ENCODE results near the gene LRRC8E. TPM values are rescaled to one million over a fixed set of nuclear protein-coding genes. Genes with fewer than 3 reads are reported as not detected.
"Not testable (repeated sequence)": the region's sequence is repeated elsewhere in the genome, so short reads cannot be mapped to it uniquely, and the experiment has no call there.

The LRRC8E gene
- total RNA-seq, 1 experiment from 2014 or later, result not detected

GRCh38 chr19:7928741-7929701 lies 40.7 kb downstream of the LRRC8E start:
- Histone ChIP-seq H3K36me3 (ENCODE audit: insufficient read depth, low read length) (no peaks in the 10 kb centered on the region), H2AFZ (ENCODE audit: low read length) (no peak overlapping the region), H3K27me3 (ENCODE audit: low read length) (no peaks in the 10 kb centered on the region), H3K27ac (ENCODE audit: low read length) (no peak overlapping the region), H3K4me1 (ENCODE audit: low read length) (peaks cover 12% of the 10 kb centered on the region), H3K4me2 (ENCODE audit: low read depth, low read length, poor library complexity, severe bottlenecking) (no peak overlapping the region), H3K9me2 (replicated peaks; ENCODE audit: insufficient read depth, low read length) (no peaks in the 10 kb centered on the region), H3K9me3 (ENCODE audit: low read length) (no peaks in the 10 kb centered on the region), H3K9ac (ENCODE audit: low read length) (no peak overlapping the region), H3K79me2 (ENCODE audit: low read length) (no peaks in the 10 kb centered on the region), H4K20me1 (ENCODE audit: insufficient read depth, low read depth, low read length) (peaks cover 15% of the 10 kb centered on the region; the same call in 1 of the 2 replicates), H3K4me3 (ENCODE audit: low read length) (no peak overlapping the region)
- peak; percentile 83 for DNase-seq

GRCh38 chr19:7930030-7930429 lies 41.7 kb downstream of the LRRC8E start:
- H3K36me3 ChIP-seq (ENCODE audit: insufficient read depth, low read length); H3K9me2 ChIP-seq (replicated peaks; ENCODE audit: insufficient read depth, low read length); H4K20me1 ChIP-seq (ENCODE audit: insufficient read depth, low read depth, low read length); H3K79me2 ChIP-seq (ENCODE audit: low read length); H3K27me3 ChIP-seq (ENCODE audit: low read length); DNase-seq; H3K4me3 ChIP-seq (ENCODE audit: low read length); H3K27ac ChIP-seq (ENCODE audit: low read length); H3K9ac ChIP-seq (ENCODE audit: low read length); H3K9me3 ChIP-seq (ENCODE audit: low read length); H2AFZ ChIP-seq (ENCODE audit: low read length); H3K4me1 ChIP-seq (ENCODE audit: low read length); H3K4me2 ChIP-seq (ENCODE audit: low read depth, low read length, poor library complexity, severe bottlenecking): not testable (repeated sequence)

GRCh38 chr19:7930765-7931164 lies 42.5 kb downstream of the LRRC8E start:
- Histone ChIP-seq H3K36me3 (ENCODE audit: insufficient read depth, low read length) (no peaks in the 10 kb centered on the region), H3K4me2 (ENCODE audit: low read depth, low read length, poor library complexity, severe bottlenecking) (no peak overlapping the region), H3K9ac (ENCODE audit: low read length) (no peak overlapping the region), H3K27ac (ENCODE audit: low read length) (no peak overlapping the region), H2AFZ (ENCODE audit: low read length) (no peak overlapping the region), H4K20me1 (ENCODE audit: insufficient read depth, low read depth, low read length) (peaks cover 7% of the 10 kb centered on the region; the same call in 1 of the 2 replicates), H3K4me1 (ENCODE audit: low read length) (peaks cover 4% of the 10 kb centered on the region), H3K9me3 (ENCODE audit: low read length) (no peaks in the 10 kb centered on the region), H3K79me2 (ENCODE audit: low read length) (no peaks in the 10 kb centered on the region), H3K27me3 (ENCODE audit: low read length) (no peaks in the 10 kb centered on the region), H3K4me3 (ENCODE audit: low read length) (no peak overlapping the region), H3K9me2 (replicated peaks; ENCODE audit: insufficient read depth, low read length) (no peaks in the 10 kb centered on the region)
- DNase-seq, result no peak

- H3K4me1 ChIP-seq (ENCODE audit: low read length), result peaks cover under 1% of the 10 kb centered on the region; the same call in 1 of the 2 replicates
- H3K27ac ChIP-seq (ENCODE audit: low read length), result no peak overlapping the region
- no peak overlapping the region for H2AFZ ChIP-seq (ENCODE audit: low read length)
- DNase-seq, result no peak
- H3K9me2 ChIP-seq (replicated peaks; ENCODE audit: insufficient read depth, low read length), result no peaks in the 10 kb centered on the region
- no peaks in the 10 kb centered on the region for H3K79me2 ChIP-seq (ENCODE audit: low read length)
- no peaks in the 10 kb centered on the region for H3K27me3 ChIP-seq (ENCODE audit: low read length)
- no peak overlapping the region for H3K4me3 ChIP-seq (ENCODE audit: low read length)
- H4K20me1 ChIP-seq (ENCODE audit: insufficient read depth, low read depth, low read length), result peaks cover 7% of the 10 kb centered on the region; the same call in 1 of the 2 replicates
- no peak overlapping the region for H3K4me2 ChIP-seq (ENCODE audit: low read depth, low read length, poor library complexity, severe bottlenecking)
- no peak overlapping the region for H3K9ac ChIP-seq (ENCODE audit: low read length)
- H3K9me3 ChIP-seq (ENCODE audit: low read length), result no peaks in the 10 kb centered on the region
- H3K36me3 ChIP-seq (ENCODE audit: insufficient read depth, low read length), result no peaks in the 10 kb centered on the region
Observed at GRCh38 chr19:7931221-7932061, 43.1 kb downstream of the LRRC8E start.

- Histone ChIP-seq H3K9me2 (replicated peaks; ENCODE audit: insufficient read depth, low read length) (no peaks in the 10 kb centered on the region), H3K27me3 (ENCODE audit: low read length) (no peaks in the 10 kb centered on the region), H3K4me1 (ENCODE audit: low read length) (no peaks in the 10 kb centered on the region), H3K4me2 (ENCODE audit: low read depth, low read length, poor library complexity, severe bottlenecking) (no peak overlapping the region), H3K4me3 (ENCODE audit: low read length) (no peak overlapping the region), H4K20me1 (ENCODE audit: insufficient read depth, low read depth, low read length) (peaks cover 7% of the 10 kb centered on the region; the same call in 1 of the 2 replicates), H3K9ac (ENCODE audit: low read length) (no peak overlapping the region), H3K9me3 (ENCODE audit: low read length) (no peaks in the 10 kb centered on the region), H2AFZ (ENCODE audit: low read length) (no peak overlapping the region), H3K36me3 (ENCODE audit: insufficient read depth, low read length) (no peaks in the 10 kb centered on the region), H3K27ac (ENCODE audit: low read length) (no peak overlapping the region), H3K79me2 (ENCODE audit: low read length) (no peaks in the 10 kb centered on the region)
- no peak for DNase-seq
Observed at GRCh38 chr19:7932276-7932929, 44.1 kb downstream of the LRRC8E start.

- Histone ChIP-seq H3K9me2 (replicated peaks; ENCODE audit: insufficient read depth, low read length) (no peaks in the 10 kb centered on the region), H3K4me1 (ENCODE audit: low read length) (no peaks in the 10 kb centered on the region), H3K4me2 (ENCODE audit: low read depth, low read length, poor library complexity, severe bottlenecking) (no peak overlapping the region), H3K9me3 (ENCODE audit: low read length) (no peaks in the 10 kb centered on the region), H3K9ac (ENCODE audit: low read length) (no peak overlapping the region), H3K27ac (ENCODE audit: low read length) (no peak overlapping the region), H3K27me3 (ENCODE audit: low read length) (no peaks in the 10 kb centered on the region), H2AFZ (ENCODE audit: low read length) (no peak overlapping the region), H3K79me2 (ENCODE audit: low read length) (no peaks in the 10 kb centered on the region), H3K36me3 (ENCODE audit: insufficient read depth, low read length) (peaks cover 2% of the 10 kb centered on the region; the same call in 1 of the 2 replicates), H4K20me1 (ENCODE audit: insufficient read depth, low read depth, low read length) (peaks cover 10% of the 10 kb centered on the region; the same call in 1 of the 2 replicates), H3K4me3 (ENCODE audit: low read length) (no peak overlapping the region)
- no peak for DNase-seq
Observed at GRCh38 chr19:7932930-7933300, 44.6 kb downstream of the LRRC8E start.

- Histone ChIP-seq H3K9ac (ENCODE audit: low read length) (no peak overlapping the region), H3K4me3 (ENCODE audit: low read length) (no peak overlapping the region), H3K9me2 (replicated peaks; ENCODE audit: insufficient read depth, low read length) (no peaks in the 10 kb centered on the region), H2AFZ (ENCODE audit: low read length) (no peak overlapping the region), H4K20me1 (ENCODE audit: insufficient read depth, low read depth, low read length) (peaks cover 10% of the 10 kb centered on the region; the same call in 1 of the 2 replicates), H3K4me2 (ENCODE audit: low read depth, low read length, poor library complexity, severe bottlenecking) (no peak overlapping the region), H3K9me3 (ENCODE audit: low read length) (no peaks in the 10 kb centered on the region), H3K4me1 (ENCODE audit: low read length) (no peaks in the 10 kb centered on the region), H3K36me3 (ENCODE audit: insufficient read depth, low read length) (peaks cover 4% of the 10 kb centered on the region; the same call in 1 of the 2 replicates), H3K79me2 (ENCODE audit: low read length) (no peaks in the 10 kb centered on the region), H3K27ac (ENCODE audit: low read length) (no peak overlapping the region), H3K27me3 (ENCODE audit: low read length) (no peaks in the 10 kb centered on the region)
- DNase-seq, result no peak
Observed at GRCh38 chr19:7933411-7933810, 45.1 kb downstream of the LRRC8E start.
